DND-41 (cell line): Measurements from ENCODE around the gene OSBPL3.

Experiments
- ATAC-seq: fragments of 200-7000 bp; cut with Tn5 transposase; 3 replicates; pipeline ENCODE4 v1.9.1; 2021; ENCODE audit warnings: low read depth; ENCODE audit not compliant: insufficient read depth
- DNase-seq: peaks from one replicate; pipeline ENCODE4 v3.0.0-alpha.2; 2020
- H2AFZ ChIP-seq: 2 replicates; pipeline ENCODE4 v1.6.0; 2012; ENCODE audit warnings: low read depth, low read length
- H3K27ac ChIP-seq: 2 replicates; pipeline ENCODE4 v1.5.1; 2012; ENCODE audit warnings: low read length, inconsistent platforms
- H3K27me3 ChIP-seq: fragments of 200-600 bp; sonication (generic); 2 replicates; pipeline ENCODE4 v1.6.0; 2012; ENCODE audit warnings: low read length, mild to moderate bottlenecking, inconsistent platforms; ENCODE audit not compliant: insufficient read depth, poor library complexity
- H3K36me3 ChIP-seq: 2 replicates; pipeline ENCODE4 v1.5.1; 2012; ENCODE audit warnings: low read length, inconsistent platforms; ENCODE audit not compliant: insufficient read depth
- H3K4me1 ChIP-seq: 2 replicates; pipeline ENCODE4 v1.5.1; 2012; ENCODE audit warnings: mild to moderate bottlenecking, low read length; ENCODE audit not compliant: insufficient read depth
- H3K4me2 ChIP-seq: 2 replicates; pipeline ENCODE4 v1.6.0; 2012; ENCODE audit warnings: mild to moderate bottlenecking, moderate library complexity, low read length, inconsistent platforms; ENCODE audit not compliant: insufficient read depth
- H3K4me3 ChIP-seq, 2 experiments: fragments of 200-600 bp in 1 of 2; shearing (Covaris generic) in 1 of 2; 2 replicates each; pipeline ENCODE4 v1.5.1; 2012 to 2016; ENCODE audit warnings: inconsistent platforms in 2 of 2, low read length in 2 of 2, mild to moderate bottlenecking in 2 of 2, low read depth in 1 of 2, moderate library complexity in 1 of 2
- H3K79me2 ChIP-seq: 2 replicates; pipeline ENCODE4 v1.6.0; 2012; ENCODE audit warnings: low read length, inconsistent platforms; ENCODE audit not compliant: insufficient read depth
- H3K9ac ChIP-seq: 2 replicates; pipeline ENCODE4 v1.6.0; 2012; ENCODE audit warnings: low read depth, mild to moderate bottlenecking, inconsistent platforms, low read length, moderate library complexity
- H3K9me3 ChIP-seq: 2 replicates; pipeline ENCODE4 v1.5.1; 2012; ENCODE audit warnings: low read length, moderate library complexity, mild to moderate bottlenecking, inconsistent platforms; ENCODE audit not compliant: insufficient read depth, severe bottlenecking
- H4K20me1 ChIP-seq: 2 replicates; pipeline ENCODE4 v1.6.0; 2012; ENCODE audit warnings: low read length; ENCODE audit not compliant: insufficient read depth
- CTCF ChIP-seq: IDR thresholded peaks from 2 replicates; pipeline ENCODE4 v1.5.1; 2012; ENCODE audit warnings: borderline replicate concordance, low read length, moderate library complexity, mild to moderate bottlenecking; ENCODE audit not compliant: poor library complexity, severe bottlenecking; ENCODE audit errors: extremely low read depth
- EZH2 ChIP-seq: IDR thresholded peaks from 3 replicates; pipeline ENCODE4 v1.6.1; 2012; ENCODE audit warnings: borderline replicate concordance, low read depth, mild to moderate bottlenecking, moderate library complexity, low read length, inconsistent platforms; ENCODE audit not compliant: severe bottlenecking

The OSBPL3 gene

GRCh38 chr7:24757353-24758275 lies 222.4 kb downstream of the OSBPL3 start, which contains the start of gene GSDME:
Gene GSDME (minus strand): TSS chr7:24757464. CDS start chr7:24749774, 7,690 bp downstream.
- no peak within 1 kb of the TSS for H3K27ac ChIP-seq
- no peaks in the 10 kb centered on the region for H4K20me1 ChIP-seq
- H3K9ac ChIP-seq, result peak within 1 kb of the TSS; percentile 18; the same call in 1 of the 2 replicates
- DNase-seq (no peak), ATAC-seq (peak; percentile 84)
- no peaks in the 10 kb centered on the region for H3K79me2 ChIP-seq
- peak within 1 kb of the TSS in 1 of 2 experiments; percentile 45; a peak in 2 of 4 replicates for H3K4me3 ChIP-seq
- peak within 1 kb of the TSS; percentile 56 for H3K4me2 ChIP-seq
- H3K36me3 ChIP-seq, result no peaks in the 10 kb centered on the region
- H3K9me3 ChIP-seq, result no peaks in the 10 kb centered on the region
- TF ChIP-seq EZH2 (no peak), CTCF (no peak)
- peaks cover 7% of the 10 kb centered on the region; the same call in 1 of the 2 replicates for H3K4me1 ChIP-seq
- peaks cover 20% of the 10 kb centered on the region for H3K27me3 ChIP-seq
- no peak within 1 kb of the TSS for H2AFZ ChIP-seq

GRCh38 chr7:24756545-24757352 lies 223.2 kb downstream of the OSBPL3 start:
- Histone ChIP-seq H3K27me3 (peaks cover 20% of the 10 kb centered on the region), H3K4me1 (peaks cover 7% of the 10 kb centered on the region; the same call in 1 of the 2 replicates), H3K9ac (peak overlapping the region; percentile 18; the same call in 1 of the 2 replicates), H4K20me1 (no peaks in the 10 kb centered on the region), H3K4me3 (peak overlapping the region in 1 of 2 experiments; percentile 45; a peak in 2 of 4 replicates), H3K79me2 (no peaks in the 10 kb centered on the region), H2AFZ (no peak overlapping the region), H3K27ac (no peak overlapping the region), H3K9me3 (no peaks in the 10 kb centered on the region), H3K4me2 (peak overlapping the region; percentile 56), H3K36me3 (no peaks in the 10 kb centered on the region)
- peak; percentile 66 for ATAC-seq
- TF ChIP-seq CTCF (no peak), EZH2 (no peak)
- peak; percentile 47 for DNase-seq

GRCh38 chr7:24755541-24756407 lies 224.2 kb downstream of the OSBPL3 start:
- ATAC-seq (no peak), DNase-seq (no peak)
- Histone ChIP-seq H3K4me1 (peaks cover 7% of the 10 kb centered on the region; the same call in 1 of the 2 replicates), H3K4me3 (no peak overlapping the region), H3K27me3 (peaks cover 20% of the 10 kb centered on the region), H3K9me3 (no peaks in the 10 kb centered on the region), H3K79me2 (no peaks in the 10 kb centered on the region), H3K9ac (no peak overlapping the region), H3K36me3 (no peaks in the 10 kb centered on the region), H4K20me1 (no peaks in the 10 kb centered on the region), H3K27ac (no peak overlapping the region), H2AFZ (no peak overlapping the region), H3K4me2 (no peak overlapping the region)
- TF ChIP-seq CTCF (no peak), EZH2 (no peak)
